Fibroblast of the aortic adventitia (primary cell): Measurements from ENCODE around the gene OOSP3. TPM values are rescaled to one million over a fixed set of nuclear protein-coding genes. Genes with fewer than 3 reads are reported as not detected.
"Not testable (repeated sequence)": the region's sequence is repeated elsewhere in the genome, so short reads cannot be mapped to it uniquely, and the experiment has no call there.

ENCODE experiments used
- DNase-seq: peaks from one replicate; pipeline ENCODE4 v3.0.0-alpha.2; 2010; ENCODE audit warnings: low read depth
- H3K4me3 ChIP-seq: 2 replicates; pipeline ENCODE4 v1.5.1; 2011; ENCODE audit warnings: low read depth, mild to moderate bottlenecking, control low read depth, low read length, moderate library complexity
- CTCF ChIP-seq: IDR thresholded peaks from 2 replicates; pipeline ENCODE4 v1.5.1; 2011; ENCODE audit warnings: mild to moderate bottlenecking, low read length, control low read depth, inconsistent platforms; ENCODE audit not compliant: insufficient read depth
- total RNA-seq: library from RNA; depleted of rRNA; stranded (reverse); fragments of >200 nt; gene quantifications from 2 replicates; pipeline ENCODE4 v1.2.3, GENCODE V29; 2012; ENCODE audit warnings: low replicate concordance

OOSP3 gene
- total RNA-seq, 1 donor: not detected

GRCh38 chr11:59875856-59876519, 2.6 kb upstream of the OOSP3 start:
- DNase-seq: no peak
- no peak overlapping the region for H3K4me3 ChIP-seq
- no peak for TF ChIP-seq CTCF

GRCh38 chr11:59877325-59877724, 1.3 kb upstream of the OOSP3 start:
- DNase-seq: no peak
- TF ChIP-seq CTCF: no peak
- no peak overlapping the region for H3K4me3 ChIP-seq

- TF ChIP-seq CTCF: no peak
- no peak for DNase-seq
- no peak overlapping the region for H3K4me3 ChIP-seq
These were observed 798 bp upstream of the OOSP3 start for GRCh38 chr11:59877784-59878183.

GRCh38 chr11:59879567-59879966, 985 bp downstream of the OOSP3 start:
- no peak for TF ChIP-seq CTCF
- no peak for DNase-seq
- no peak overlapping the region for H3K4me3 ChIP-seq

- no peak overlapping the region for H3K4me3 ChIP-seq
- TF ChIP-seq CTCF: no peak
- no peak for DNase-seq
These were observed 5.0 kb downstream of the OOSP3 start for GRCh38 chr11:59883597-59883996.

- not testable (repeated sequence) for DNase-seq, H3K4me3 ChIP-seq
These were observed 8.6 kb downstream of the OOSP3 start for GRCh38 chr11:59887156-59887555.

GRCh38 chr11:59891781-59892181, 13.2 kb downstream of the OOSP3 start:
- TF ChIP-seq CTCF: no peak
- H3K4me3 ChIP-seq: no peak overlapping the region
- no peak for DNase-seq
